Activated naive CD8-positive, alpha-beta T cell (primary cell): ENCODE measurements around the gene KMT2C.
"Not testable (repeated sequence)": the region's sequence is repeated elsewhere in the genome, so short reads cannot be mapped to it uniquely, and the experiment has no call there.

ENCODE experiments used
- H3K27ac Mint-ChIP-seq: one replicate; pipeline ENCODE4 v1.8.0; 2021; ENCODE audit warnings: mixed read lengths
- H3K27me3 Mint-ChIP-seq: one replicate; pipeline ENCODE4 v1.8.0; 2021; ENCODE audit warnings: mixed read lengths
- H3K36me3 Mint-ChIP-seq: one replicate; pipeline ENCODE4 v1.8.0; 2021; ENCODE audit warnings: mixed read lengths
- H3K4me1 Mint-ChIP-seq: one replicate; pipeline ENCODE4 v1.8.0; 2021; ENCODE audit warnings: low read depth, mixed read lengths
- H3K4me3 Mint-ChIP-seq: one replicate; pipeline ENCODE4 v1.8.0; 2021; ENCODE audit warnings: mild to moderate bottlenecking, mixed read lengths
- H3K9me3 Mint-ChIP-seq: one replicate; pipeline ENCODE4 v1.8.0; 2021; ENCODE audit warnings: low read depth, mixed read lengths

Gene KMT2C

DNA sequence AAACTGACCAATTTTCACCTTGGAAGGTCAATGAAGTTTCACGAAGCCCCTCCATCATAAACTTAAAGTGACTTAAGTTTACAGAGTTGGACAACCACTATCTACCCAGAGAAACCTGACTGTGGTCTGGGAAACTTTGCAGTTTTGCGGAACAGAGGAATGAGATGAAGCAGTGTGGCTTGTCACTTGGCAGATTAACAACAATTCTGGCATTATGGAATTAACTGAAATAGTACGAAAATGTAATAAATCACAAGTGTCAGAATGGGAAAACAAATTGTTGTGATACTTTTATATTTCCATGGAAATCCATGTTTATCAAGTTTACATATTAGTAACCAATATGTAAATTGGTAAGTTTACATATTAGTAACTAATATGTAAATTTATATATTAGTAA is 4.9 kb downstream of the KMT2C start:
- Mint-ChIP-seq H3K4me1 (peaks cover 66% of the 10 kb centered on the region), H3K4me3 (peak overlapping the region; percentile 25)

DNA sequence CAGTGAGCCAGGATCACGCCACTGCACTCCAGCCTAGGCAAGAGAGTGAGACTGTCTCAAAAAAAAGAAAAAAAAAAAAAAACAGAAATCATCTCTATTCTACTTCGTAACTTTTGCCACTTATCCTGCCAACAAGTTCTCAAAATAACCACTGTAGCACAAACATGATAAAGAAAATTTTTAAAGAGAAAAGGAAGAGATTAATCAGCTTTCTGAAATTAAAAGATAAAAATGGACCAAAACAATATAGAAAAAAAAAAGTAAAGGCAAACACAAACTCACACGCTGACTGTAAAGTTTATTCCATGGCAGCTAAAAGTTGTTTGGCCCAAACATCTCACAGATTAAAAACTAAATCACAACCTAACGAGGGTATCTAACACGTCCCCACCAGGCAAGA is 5.7 kb downstream of the KMT2C start:
- not testable (repeated sequence) for H3K27ac Mint-ChIP-seq, H3K36me3 Mint-ChIP-seq, H3K4me3 Mint-ChIP-seq, H3K9me3 Mint-ChIP-seq, H3K27me3 Mint-ChIP-seq
- H3K4me1 Mint-ChIP-seq, result peaks cover 72% of the 10 kb centered on the region

More for the DNA sequence above, 4.9 kb downstream of the KMT2C start:
- no peaks in the 10 kb centered on the region for H3K27me3 Mint-ChIP-seq
- no peaks in the 10 kb centered on the region for H3K9me3 Mint-ChIP-seq
- H3K36me3 Mint-ChIP-seq, result no peaks in the 10 kb centered on the region
- H3K27ac Mint-ChIP-seq, result no peak overlapping the region

DNA sequence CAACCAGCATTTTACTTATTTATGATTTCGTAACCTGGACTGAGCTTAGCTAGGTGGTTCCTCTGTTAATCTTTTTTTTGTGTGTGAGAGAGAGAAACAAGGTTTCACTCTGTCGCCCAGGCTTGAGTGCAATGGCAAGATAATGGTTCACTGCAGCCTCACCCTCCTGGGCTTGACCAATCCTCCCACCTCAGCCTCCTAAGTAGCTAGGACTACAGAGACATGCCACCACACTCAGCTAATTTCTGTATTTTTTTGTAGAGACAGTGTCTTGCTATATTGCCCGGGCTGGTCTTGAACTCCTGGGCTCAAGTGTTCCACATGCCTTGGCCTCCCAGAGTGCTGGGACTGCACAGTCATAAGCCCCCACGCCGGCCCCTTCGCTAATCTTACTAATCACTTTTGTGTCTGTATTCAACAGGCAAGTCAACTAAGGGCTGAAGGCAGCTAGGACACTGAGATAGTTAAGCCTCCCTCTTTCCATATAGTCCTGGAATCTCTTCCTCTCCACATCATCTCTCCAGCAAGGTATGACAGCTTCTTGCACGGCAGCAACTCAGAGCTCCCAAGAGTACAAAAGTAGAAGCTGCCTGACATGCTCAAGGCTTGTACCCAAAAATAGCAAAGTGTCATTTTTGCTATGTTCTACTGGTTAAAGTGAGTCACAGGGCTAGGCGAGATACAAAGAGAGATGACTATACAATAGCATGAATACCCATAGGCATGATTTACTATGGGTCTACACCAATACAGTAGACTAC is 11.3 kb downstream of the KMT2C start:
- Mint-ChIP-seq H3K27ac (peak overlapping the region; percentile 73), H3K27me3 (no peaks in the 10 kb centered on the region), H3K9me3 (peaks cover 9% of the 10 kb centered on the region), H3K36me3 (peaks cover 15% of the 10 kb centered on the region), H3K4me3 (peak overlapping the region; percentile 48), H3K4me1 (peaks cover 62% of the 10 kb centered on the region)

DNA sequence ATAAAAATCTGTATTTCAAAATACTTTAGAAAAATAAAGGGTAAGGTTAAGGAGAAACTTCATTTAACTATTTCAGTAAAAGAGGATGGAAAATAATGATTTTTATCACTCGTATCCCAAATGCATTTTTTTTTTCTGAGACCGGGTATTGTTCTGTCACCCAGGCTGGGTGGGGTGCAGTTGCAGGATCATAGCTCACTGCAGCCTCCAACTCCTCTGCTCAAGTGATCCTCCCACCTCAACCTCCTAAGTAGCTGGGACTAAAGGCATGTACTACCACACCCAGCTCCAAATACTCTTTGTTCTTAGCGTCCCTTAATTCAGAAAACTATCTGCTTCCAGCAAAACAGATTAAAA is 11.8 kb downstream of the KMT2C start:
- Mint-ChIP-seq H3K4me3 (no peak overlapping the region), H3K36me3 (peaks cover 16% of the 10 kb centered on the region), H3K9me3 (peaks cover 9% of the 10 kb centered on the region), H3K4me1 (peaks cover 63% of the 10 kb centered on the region), H3K27ac (peak overlapping the region; percentile 73), H3K27me3 (no peaks in the 10 kb centered on the region)

DNA sequence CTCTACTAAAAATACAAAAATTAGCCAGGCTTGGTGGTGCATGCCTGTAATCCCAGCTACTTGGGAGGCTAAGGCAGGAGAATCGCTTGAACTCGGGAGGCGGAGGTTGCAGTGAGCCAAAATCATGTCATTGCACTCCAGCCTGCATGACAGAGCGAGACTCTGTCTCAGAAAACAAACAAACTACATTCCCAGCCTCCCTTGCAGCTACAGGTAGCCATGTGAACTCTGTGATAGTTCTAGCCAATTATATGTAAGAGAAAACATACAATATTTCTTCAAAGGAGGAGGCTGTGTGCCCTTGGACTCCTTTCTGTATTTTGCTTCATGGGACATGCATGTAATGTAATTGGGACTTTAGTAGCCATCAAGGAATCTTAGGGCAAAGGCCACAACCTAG is 12.6 kb downstream of the KMT2C start:
- not testable (repeated sequence) for H3K9me3 Mint-ChIP-seq, H3K27ac Mint-ChIP-seq, H3K4me3 Mint-ChIP-seq, H3K27me3 Mint-ChIP-seq
- Mint-ChIP-seq H3K4me1 (peaks cover 60% of the 10 kb centered on the region), H3K36me3 (peaks cover 16% of the 10 kb centered on the region)

DNA sequence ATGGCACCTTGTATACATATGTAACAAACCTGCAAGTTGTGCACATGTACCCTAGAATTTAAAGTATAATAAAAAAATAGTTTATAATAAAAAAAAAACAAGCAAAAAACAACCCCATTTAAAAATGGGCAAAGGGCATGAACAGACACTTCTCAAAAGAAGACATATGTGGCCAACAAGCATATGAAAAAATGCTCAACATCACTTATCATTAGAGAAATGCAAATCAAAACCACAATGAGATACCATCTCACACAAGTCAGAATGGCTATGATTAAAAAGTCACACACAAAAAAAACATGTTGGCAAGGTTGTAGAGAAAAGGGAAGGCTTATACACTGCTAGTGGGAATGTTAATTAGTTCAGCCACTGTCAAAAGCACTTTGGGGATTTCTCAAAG is 14.9 kb downstream of the KMT2C start:
- H3K27ac Mint-ChIP-seq, H3K9me3 Mint-ChIP-seq, H3K4me3 Mint-ChIP-seq, H3K27me3 Mint-ChIP-seq: not testable (repeated sequence)
- H3K36me3 Mint-ChIP-seq, result peaks cover 16% of the 10 kb centered on the region
- peaks cover 45% of the 10 kb centered on the region for H3K4me1 Mint-ChIP-seq

DNA sequence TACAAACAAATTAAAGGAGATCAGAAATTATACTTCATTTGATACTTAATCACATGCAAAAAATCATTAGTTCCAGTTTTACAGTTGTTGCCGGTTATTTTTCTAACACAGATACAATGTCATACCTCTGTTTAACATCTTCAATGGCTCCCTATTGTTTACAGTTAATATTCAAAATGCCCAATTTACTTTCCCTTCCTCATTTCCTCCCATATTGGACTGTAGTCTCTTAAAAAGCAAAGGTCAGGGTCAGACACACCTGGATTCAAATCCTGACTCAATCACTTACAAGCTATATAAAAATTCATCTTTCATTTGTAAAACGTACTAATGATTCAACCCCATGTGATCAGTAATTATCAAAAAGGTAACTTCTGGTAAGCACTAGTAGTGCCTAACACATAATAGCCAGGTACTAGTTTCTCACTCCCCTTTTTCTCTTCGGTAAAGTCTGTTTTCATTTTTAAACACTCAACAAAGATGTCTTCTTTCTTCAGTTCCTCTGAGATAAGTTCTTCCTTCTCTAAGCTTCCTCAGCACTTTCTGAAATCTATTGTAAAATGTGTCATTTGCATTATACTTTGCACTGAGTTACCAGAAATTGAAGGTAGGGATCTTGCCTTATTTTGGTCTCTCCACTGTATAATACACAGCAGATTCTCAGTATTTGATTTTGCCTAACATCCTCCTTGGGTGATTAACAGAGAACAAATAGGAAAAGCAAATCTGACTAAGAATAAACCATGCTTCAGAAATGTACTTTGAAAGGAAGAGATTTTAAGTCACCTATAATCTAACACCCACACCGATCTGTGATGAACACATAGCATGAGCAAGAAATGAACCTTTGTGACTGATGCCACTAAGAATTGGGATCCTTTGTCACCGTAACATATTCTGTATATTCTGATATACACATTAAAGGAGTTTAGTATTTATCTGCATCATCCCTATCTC is 16.1 kb downstream of the KMT2C start:
- peaks cover 44% of the 10 kb centered on the region for H3K4me1 Mint-ChIP-seq
- no peaks in the 10 kb centered on the region for H3K27me3 Mint-ChIP-seq
- H3K36me3 Mint-ChIP-seq, result peaks cover 16% of the 10 kb centered on the region
- peak overlapping the region; percentile 43 for H3K27ac Mint-ChIP-seq
- peak overlapping the region; percentile 58 for H3K4me3 Mint-ChIP-seq
- peaks cover 9% of the 10 kb centered on the region for H3K9me3 Mint-ChIP-seq

DNA sequence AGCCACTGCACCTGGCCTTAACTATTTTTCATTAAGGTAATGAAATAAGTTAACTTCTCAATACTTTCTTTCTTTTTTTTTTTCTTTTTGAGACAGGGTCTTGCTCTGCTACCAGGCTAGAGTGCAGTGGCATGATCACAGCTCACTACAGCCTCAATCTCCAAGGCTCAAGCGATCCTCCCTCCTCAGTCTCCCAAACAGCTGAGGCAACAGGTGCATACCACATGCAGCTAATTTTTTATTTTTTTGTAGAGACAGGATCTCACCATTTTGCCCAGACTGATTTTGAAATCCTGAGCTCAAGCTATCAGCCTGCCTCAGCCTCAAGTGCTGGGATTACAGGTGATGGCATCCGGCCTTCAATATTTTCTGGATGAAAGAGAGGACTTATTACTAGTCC is 21.0 kb downstream of the KMT2C start:
- peaks cover 3% of the 10 kb centered on the region for H3K36me3 Mint-ChIP-seq
- H3K27ac Mint-ChIP-seq, result no peak overlapping the region
- H3K4me3 Mint-ChIP-seq, result no peak overlapping the region
- H3K4me1 Mint-ChIP-seq, result peaks cover 48% of the 10 kb centered on the region
- H3K27me3 Mint-ChIP-seq, result no peaks in the 10 kb centered on the region
- H3K9me3 Mint-ChIP-seq, result no peaks in the 10 kb centered on the region

DNA sequence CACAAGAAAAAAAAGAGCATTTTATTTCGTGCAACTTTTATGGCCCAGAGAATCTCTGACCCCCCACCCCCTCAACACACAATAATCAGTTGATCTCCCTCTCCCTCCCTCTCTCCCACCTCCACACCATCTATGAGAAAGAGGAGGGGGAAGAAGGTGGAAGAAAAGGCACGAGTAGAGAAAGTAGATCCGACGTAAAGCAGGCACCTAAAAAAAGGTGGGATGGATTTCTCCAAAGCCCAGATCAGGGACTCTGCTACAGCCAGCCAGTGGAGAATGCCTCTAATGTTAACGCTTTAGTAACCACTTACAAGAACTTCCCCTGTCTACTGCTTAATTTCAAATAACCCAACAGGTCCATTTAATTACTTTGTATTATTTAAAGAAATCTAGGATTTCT is 24.4 kb downstream of the KMT2C start:
- no peak overlapping the region for H3K27ac Mint-ChIP-seq

DNA sequence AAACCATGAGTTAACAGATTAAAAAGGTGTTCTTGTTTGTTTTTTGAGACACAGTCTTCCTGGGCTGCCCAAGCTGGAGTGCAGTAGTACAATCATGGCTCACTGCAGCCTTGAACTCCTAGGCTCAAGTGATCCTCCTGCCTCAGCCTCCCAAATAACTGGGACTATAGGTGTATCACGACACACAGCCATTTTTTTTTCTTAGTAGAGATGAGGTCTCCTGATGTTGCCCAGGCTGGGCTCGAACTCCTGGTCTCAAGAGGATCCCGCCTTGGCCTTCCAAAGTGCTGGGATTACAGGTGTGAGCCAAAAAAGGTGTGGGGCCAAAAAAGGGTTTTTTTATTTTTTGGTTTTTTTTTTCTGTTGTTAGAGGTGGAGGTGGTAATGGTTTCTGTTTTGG is 29.3 kb downstream of the KMT2C start:
- Mint-ChIP-seq H3K36me3 (peaks cover 3% of the 10 kb centered on the region), H3K27ac (no peak overlapping the region), H3K27me3 (no peaks in the 10 kb centered on the region), H3K4me1 (peaks cover 17% of the 10 kb centered on the region), H3K4me3 (no peak overlapping the region), H3K9me3 (peaks cover 12% of the 10 kb centered on the region)

More for the DNA sequence above, 24.4 kb downstream of the KMT2C start:
- Mint-ChIP-seq H3K4me1 (peaks cover 40% of the 10 kb centered on the region), H3K4me3 (no peak overlapping the region), H3K36me3 (peaks cover 3% of the 10 kb centered on the region), H3K27me3 (no peaks in the 10 kb centered on the region), H3K9me3 (peaks cover 5% of the 10 kb centered on the region)

DNA sequence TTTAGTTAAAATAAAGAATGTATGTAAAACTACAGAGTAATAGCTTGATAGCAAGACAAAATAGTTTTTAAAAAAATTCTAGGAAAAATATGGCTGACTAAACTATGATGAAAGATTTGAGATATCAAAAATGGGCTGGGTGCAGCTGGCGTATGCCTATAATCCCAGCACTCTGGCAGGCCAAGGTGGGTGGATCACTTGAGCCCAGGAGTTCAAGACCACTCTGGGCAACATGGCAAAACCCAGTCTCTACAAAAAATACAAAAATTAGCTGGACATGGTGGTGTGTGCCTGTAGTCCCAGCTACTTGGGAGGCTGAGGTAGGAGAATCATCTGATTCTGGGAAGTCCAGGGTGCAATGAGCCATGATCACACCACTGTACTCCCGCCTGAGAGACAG is 29.8 kb downstream of the KMT2C start:
- H3K4me1 Mint-ChIP-seq, result peaks cover 13% of the 10 kb centered on the region
- not testable (repeated sequence) for H3K27me3 Mint-ChIP-seq, H3K27ac Mint-ChIP-seq, H3K36me3 Mint-ChIP-seq, H3K4me3 Mint-ChIP-seq
- peaks cover 12% of the 10 kb centered on the region for H3K9me3 Mint-ChIP-seq

DNA sequence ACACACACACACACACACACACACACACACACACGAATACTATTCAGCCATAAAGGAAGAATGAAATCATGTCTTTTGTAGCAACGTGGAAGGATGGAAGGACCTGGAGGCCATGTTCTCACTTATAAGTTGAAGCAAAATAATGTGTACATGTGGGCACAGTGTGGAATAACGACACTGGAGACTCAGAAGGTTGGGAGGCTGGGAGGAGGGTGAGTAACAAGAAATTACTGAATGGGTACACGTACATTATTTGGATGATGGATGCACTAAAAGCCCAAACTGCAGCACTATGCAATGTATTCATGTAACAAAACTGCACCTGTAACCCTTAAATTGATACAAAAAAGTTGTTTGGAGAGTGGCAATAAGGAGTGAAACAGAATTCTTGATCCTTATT is 32.1 kb downstream of the KMT2C start:
- Mint-ChIP-seq H3K36me3 (peaks cover 3% of the 10 kb centered on the region), H3K4me3 (no peak overlapping the region)

DNA sequence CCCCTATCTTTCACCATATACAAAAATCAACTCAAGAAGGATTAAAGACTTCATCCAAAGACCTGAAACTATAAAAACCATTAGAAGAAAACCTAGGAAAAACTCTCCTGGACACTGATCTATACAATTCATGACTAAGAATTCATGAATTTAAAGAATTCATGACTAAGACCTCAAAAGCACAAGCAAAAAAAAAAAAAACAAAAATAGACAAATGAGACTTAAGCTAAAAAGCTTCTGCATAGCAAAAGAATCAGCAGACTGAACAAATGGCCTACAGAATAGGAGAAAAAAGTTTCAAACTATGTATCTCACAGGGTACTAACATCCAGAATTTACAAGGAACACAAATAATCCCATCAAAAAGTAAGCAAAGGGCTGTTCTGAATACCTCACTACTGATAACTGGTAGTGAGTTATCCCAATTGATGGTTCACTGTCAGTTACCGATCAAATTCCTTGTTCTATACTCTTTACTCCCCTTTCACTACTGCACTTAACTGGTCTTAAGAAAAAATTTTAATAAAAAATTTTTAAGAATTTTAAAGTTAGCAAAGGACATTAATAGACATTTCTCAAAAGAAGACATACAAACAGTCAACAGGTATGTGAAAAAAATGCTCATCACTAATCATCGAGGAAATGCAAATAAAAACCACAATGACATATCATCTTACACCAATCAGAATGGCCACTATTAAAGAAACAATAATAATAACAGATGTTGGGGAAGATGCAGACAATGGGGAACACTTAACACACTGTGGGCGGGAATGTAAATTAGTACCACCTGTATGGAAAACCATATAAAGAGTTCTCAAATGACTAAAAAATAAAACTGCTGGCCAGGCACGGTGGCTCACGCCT is 33.2 kb downstream of the KMT2C start:
- H3K9me3 Mint-ChIP-seq, result peaks cover 12% of the 10 kb centered on the region
- H3K27ac Mint-ChIP-seq, result no peak overlapping the region
- H3K36me3 Mint-ChIP-seq, result peaks cover 5% of the 10 kb centered on the region
- no peaks in the 10 kb centered on the region for H3K27me3 Mint-ChIP-seq
- peaks cover 27% of the 10 kb centered on the region for H3K4me1 Mint-ChIP-seq
- no peak overlapping the region for H3K4me3 Mint-ChIP-seq

More for the DNA sequence above, 32.1 kb downstream of the KMT2C start:
- H3K9me3 Mint-ChIP-seq, result peaks cover 12% of the 10 kb centered on the region
- no peaks in the 10 kb centered on the region for H3K27me3 Mint-ChIP-seq
- no peak overlapping the region for H3K27ac Mint-ChIP-seq
- peaks cover 18% of the 10 kb centered on the region for H3K4me1 Mint-ChIP-seq

DNA sequence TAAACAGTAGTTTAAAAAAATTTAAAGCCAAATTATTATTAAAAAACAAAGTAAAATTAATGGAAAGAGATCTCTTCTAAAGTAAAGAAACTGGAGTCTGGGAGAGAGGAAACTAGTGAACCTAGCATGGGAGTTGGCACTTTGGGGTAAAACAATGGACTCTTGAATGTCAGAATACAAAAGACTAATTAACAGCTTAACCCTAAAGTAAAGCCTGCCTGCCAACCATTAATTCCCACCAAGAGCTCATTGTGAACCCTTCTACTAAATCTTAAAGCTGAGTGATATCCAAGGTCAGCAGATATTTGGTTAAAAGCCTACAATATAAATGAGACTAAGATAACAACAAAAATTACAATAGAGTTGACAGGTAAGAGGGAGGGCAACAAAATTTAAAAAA is 36.5 kb downstream of the KMT2C start:
- Mint-ChIP-seq H3K36me3 (peaks cover 3% of the 10 kb centered on the region), H3K27me3 (no peaks in the 10 kb centered on the region), H3K27ac (no peak overlapping the region), H3K4me1 (peaks cover 47% of the 10 kb centered on the region), H3K9me3 (peaks cover 4% of the 10 kb centered on the region), H3K4me3 (no peak overlapping the region)

DNA sequence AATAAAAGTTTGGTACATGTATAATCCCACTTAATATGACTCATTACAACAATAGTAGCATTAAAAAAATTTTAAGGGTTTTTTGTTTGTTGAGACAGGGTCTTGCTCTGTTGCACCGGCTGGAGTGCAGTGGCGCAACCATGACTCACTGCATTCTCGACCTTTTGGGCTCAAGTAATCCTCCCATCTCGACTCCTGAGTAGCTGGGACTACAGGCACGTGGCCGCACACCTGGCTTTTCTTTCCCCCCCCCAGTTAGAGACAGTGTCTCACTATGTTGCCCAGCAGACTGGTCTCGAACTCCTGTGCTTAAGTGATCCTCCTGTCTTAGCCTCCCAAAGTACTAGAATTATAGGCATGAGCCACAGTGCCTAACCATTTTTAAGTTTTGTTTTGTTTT is 40.7 kb downstream of the KMT2C start:
- Mint-ChIP-seq H3K36me3 (peaks cover 3% of the 10 kb centered on the region), H3K27me3 (no peaks in the 10 kb centered on the region), H3K27ac (no peak overlapping the region)

More for the DNA sequence above, 40.7 kb downstream of the KMT2C start:
- H3K4me3 Mint-ChIP-seq, result no peak overlapping the region
- peaks cover 67% of the 10 kb centered on the region for H3K4me1 Mint-ChIP-seq
- no peaks in the 10 kb centered on the region for H3K9me3 Mint-ChIP-seq
